Amniotic epithelial cell (primary cell): Measurements from ENCODE around the gene POLR1A.

Experiments
- DNase-seq: peaks from one replicate; pipeline ENCODE4 v3.0.0-alpha.2; 2010; ENCODE audit warnings: low read depth

The POLR1A gene

GRCh38 chr2:86021396-86022378, 84.0 kb downstream of the POLR1A start:
- no peak for DNase-seq

- DNase-seq, result no peak
These were observed 84.7 kb downstream of the POLR1A start for GRCh38 chr2:86020984-86021383.

- DNase-seq, result no peak
These were observed 86.6 kb downstream of the POLR1A start for GRCh38 chr2:86019121-86019520.

- DNase-seq, result no peak
These were observed 87.5 kb downstream of the POLR1A start for GRCh38 chr2:86017901-86018896.

GRCh38 chr2:86016581-86016980, 89.1 kb downstream of the POLR1A start:
- DNase-seq, result no peak

- DNase-seq, result no peak
These were observed 90.0 kb downstream of the POLR1A start for GRCh38 chr2:86015699-86016098.

- no peak for DNase-seq
These were observed 90.7 kb downstream of the POLR1A start for GRCh38 chr2:86015006-86015405.

- DNase-seq, result no peak
These were observed 91.2 kb downstream of the POLR1A start for GRCh38 chr2:86014493-86014892.

GRCh38 chr2:86012007-86012712, 93.5 kb downstream of the POLR1A start:
- DNase-seq, result no peak

GRCh38 chr2:86011449-86011941, 94.2 kb downstream of the POLR1A start:
- DNase-seq, result no peak

- no peak for DNase-seq
These were observed 95.6 kb downstream of the POLR1A start for GRCh38 chr2:86010083-86010482.

- no peak for DNase-seq
These were observed 99.2 kb downstream of the POLR1A start for GRCh38 chr2:86006524-86006923.

- DNase-seq, result no peak
These were observed 101.7 kb downstream of the POLR1A start for GRCh38 chr2:86003967-86004366.

- no peak for DNase-seq
These were observed 102.6 kb downstream of the POLR1A start for GRCh38 chr2:86003104-86003503.

- DNase-seq, result no peak
These were observed 103.3 kb downstream of the POLR1A start for GRCh38 chr2:86002375-86002774.

- DNase-seq, result no peak
These were observed 104.4 kb downstream of the POLR1A start for GRCh38 chr2:86001326-86001725.

- no peak for DNase-seq
These were observed 104.8 kb downstream of the POLR1A start for GRCh38 chr2:86000938-86001312.

- no peak for DNase-seq
These were observed 105.4 kb downstream of the POLR1A start for GRCh38 chr2:86000131-86000937.

GRCh38 chr2:85999061-85999831, 106.4 kb downstream of the POLR1A start:
- no peak for DNase-seq
